K562 (cell line): ENCODE data around the gene SPATA2. TPM values are rescaled to one million over a fixed set of nuclear protein-coding genes. Genes with fewer than 3 reads are reported as not detected.
A peak's percentile ranks its signal among the peaks of the same experiment; 100 is the strongest.

Experiments used
- BACH1 ChIP-seq: fragments of 200-800 bp; sonication (Bioruptor generic); IDR thresholded peaks from 2 replicates; pipeline ENCODE4 v1.6.1; 2016; ENCODE audit warnings: missing genetic modification characterization, missing compliant biosample characterization
- CLOCK ChIP-seq: fragments of 250-450 bp; sonication (Bioruptor Pico); IDR thresholded peaks from 2 replicates; pipeline ENCODE4 v1.4.0; 2020; ENCODE audit warnings: mild to moderate bottlenecking, moderate library complexity, borderline replicate concordance
- POLR2A ChIP-seq: fragments of 450-650 bp; conservative IDR thresholded peaks from 2 replicates; pipeline ENCODE4 v1.6.1; 2016
- SPI1 ChIP-seq: IDR thresholded peaks from 2 replicates; pipeline ENCODE4 v1.6.1; 2011; ENCODE audit warnings: low read depth, low read length, control low read depth, borderline replicate concordance
- TAF15 ChIP-seq: fragments of 200-400 bp; formaldehyde crosslinking; IDR thresholded peaks from 2 replicates; pipeline ENCODE4 v1.6.1; 2017; ENCODE audit warnings: mild to moderate bottlenecking, low read depth, low read length, moderate library complexity
- ZNF589 ChIP-seq: fragments of 200-800 bp; sonication (Bioruptor generic); IDR thresholded peaks from 2 replicates; pipeline ENCODE4 v1.6.1; 2016; ENCODE audit warnings: low read depth, missing genetic modification characterization, missing compliant biosample characterization
- ZNF699 ChIP-seq: fragments of 250-450 bp; sonication (Bioruptor Pico); IDR thresholded peaks from 2 replicates; pipeline ENCODE4 v1.8.0; 2021; ENCODE audit warnings: mild to moderate bottlenecking, moderate library complexity; ENCODE audit not compliant: insufficient replicate concordance
- ZNF75A ChIP-seq: fragments of 450-650 bp; formaldehyde crosslinking; IDR thresholded peaks from 2 replicates; pipeline ENCODE4 v1.4.0; 2020; ENCODE audit warnings: mild to moderate bottlenecking
- polyA plus RNA-seq, 8 experiments: library from polyadenylated mRNA; depleted of rRNA in 4 of 8; stranded (reverse) in 5 of 8; unstranded in 3 of 8; fragments of >200 nt; fragmentation: Nextera tagmentation in 2 of 8; fragmentation: Illumina TruSeq in 1 of 8; extraction: Ambion mirVana in 2 of 8; extraction: Trizol in 1 of 8; gene quantifications; 2 replicates each; pipeline versions ENCODE4 v1.2.1 to v1.2.3, GENCODE V29; 2011 to 2014; ENCODE audit warnings: inconsistent platforms in 1 of 8, missing spikeins in 1 of 8
- total RNA-seq, 7 experiments: library from RNA; depleted of rRNA in 6 of 7; stranded (reverse); fragments of >200 nt in 6 of 7; fragmentation: Illumina TruSeq in 2 of 7; extraction: Trizol in 2 of 7; gene quantifications; 2 replicates each; pipeline versions ENCODE4 v1.2.1 to v1.2.3, GENCODE V29; 2011 to 2021; ENCODE audit warnings: low replicate concordance in 1 of 7
- TF ChIP-seq, protein P1 (sequence below): sonication (generic); formaldehyde crosslinking; IDR thresholded peaks from 2 replicates; pipeline ENCODE4 v1.8.0; 2022; ENCODE audit warnings: mild to moderate bottlenecking, missing genetic modification reagents
- TF ChIP-seq, protein P2 (sequence below): sonication (generic); formaldehyde crosslinking; IDR thresholded peaks from 2 replicates; pipeline ENCODE4 v1.8.0; 2023; ENCODE audit warnings: missing genetic modification reagents, mild to moderate bottlenecking, borderline replicate concordance
- TF ChIP-seq, protein P3 (sequence below): sonication (generic); formaldehyde crosslinking; IDR thresholded peaks from 2 replicates; pipeline ENCODE4 v1.8.0; 2022; ENCODE audit warnings: missing genetic modification reagents, mild to moderate bottlenecking, borderline replicate concordance
- TF ChIP-seq, protein P4 (sequence below): fragments of 250-450 bp; sonication (Bioruptor Pico); IDR thresholded peaks from 2 replicates; pipeline ENCODE4 v1.8.0; 2022; ENCODE audit warnings: moderate library complexity, mild to moderate bottlenecking, inconsistent platforms

SPATA2 gene
- total and polyA plus RNA-seq, 9 of the 15 experiments (the other 6 are each of a cell fraction or from before 2014, with no cell fraction given): 0.46 to 8.2 (median 2.7) TPM

DNA sequence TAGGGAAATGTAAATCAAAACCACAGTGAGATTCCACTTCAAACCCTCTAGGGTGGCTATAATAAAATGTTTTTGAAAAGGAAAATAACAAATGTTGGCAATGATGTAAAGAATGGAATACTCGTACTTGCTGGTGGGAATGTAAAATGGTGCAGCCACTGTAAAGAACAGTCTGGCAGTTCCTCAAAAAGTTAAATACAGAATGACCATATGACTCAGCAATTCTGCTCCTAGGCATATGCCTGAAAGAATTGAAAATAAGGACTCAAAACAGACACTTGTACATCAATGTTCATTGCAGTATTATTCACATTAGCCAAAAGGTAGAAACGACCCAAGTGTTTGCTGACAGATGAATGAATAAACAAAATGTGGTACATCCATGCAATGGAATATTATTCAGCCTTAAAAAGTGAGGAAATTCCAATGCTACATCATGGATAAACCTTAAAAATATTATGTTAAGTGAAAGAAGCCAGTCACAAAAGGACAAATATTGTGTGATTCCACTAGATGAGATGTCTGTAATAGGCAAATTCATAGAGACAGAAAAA lies 10.6 kb upstream of the SPATA2 start (continued):
- TF ChIP-seq, protein P1, sequence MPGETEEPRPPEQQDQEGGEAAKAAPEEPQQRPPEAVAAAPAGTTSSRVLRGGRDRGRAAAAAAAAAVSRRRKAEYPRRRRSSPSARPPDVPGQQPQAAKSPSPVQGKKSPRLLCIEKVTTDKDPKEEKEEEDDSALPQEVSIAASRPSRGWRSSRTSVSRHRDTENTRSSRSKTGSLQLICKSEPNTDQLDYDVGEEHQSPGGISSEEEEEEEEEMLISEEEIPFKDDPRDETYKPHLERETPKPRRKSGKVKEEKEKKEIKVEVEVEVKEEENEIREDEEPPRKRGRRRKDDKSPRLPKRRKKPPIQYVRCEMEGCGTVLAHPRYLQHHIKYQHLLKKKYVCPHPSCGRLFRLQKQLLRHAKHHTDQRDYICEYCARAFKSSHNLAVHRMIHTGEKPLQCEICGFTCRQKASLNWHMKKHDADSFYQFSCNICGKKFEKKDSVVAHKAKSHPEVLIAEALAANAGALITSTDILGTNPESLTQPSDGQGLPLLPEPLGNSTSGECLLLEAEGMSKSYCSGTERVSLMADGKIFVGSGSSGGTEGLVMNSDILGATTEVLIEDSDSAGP (CRISPR knock-in tag): no peak
- TF ChIP-seq BACH1 (peak; percentile 93), ZNF75A (CRISPR knock-in tag) (no peak), CLOCK (CRISPR knock-in tag) (no peak), SPI1 (peak; percentile 88), TAF15 (no peak), POLR2A (no peak), ZNF589 (CRISPR knock-in tag) (no peak), ZNF699 (no peak)
- TF ChIP-seq, protein P2, sequence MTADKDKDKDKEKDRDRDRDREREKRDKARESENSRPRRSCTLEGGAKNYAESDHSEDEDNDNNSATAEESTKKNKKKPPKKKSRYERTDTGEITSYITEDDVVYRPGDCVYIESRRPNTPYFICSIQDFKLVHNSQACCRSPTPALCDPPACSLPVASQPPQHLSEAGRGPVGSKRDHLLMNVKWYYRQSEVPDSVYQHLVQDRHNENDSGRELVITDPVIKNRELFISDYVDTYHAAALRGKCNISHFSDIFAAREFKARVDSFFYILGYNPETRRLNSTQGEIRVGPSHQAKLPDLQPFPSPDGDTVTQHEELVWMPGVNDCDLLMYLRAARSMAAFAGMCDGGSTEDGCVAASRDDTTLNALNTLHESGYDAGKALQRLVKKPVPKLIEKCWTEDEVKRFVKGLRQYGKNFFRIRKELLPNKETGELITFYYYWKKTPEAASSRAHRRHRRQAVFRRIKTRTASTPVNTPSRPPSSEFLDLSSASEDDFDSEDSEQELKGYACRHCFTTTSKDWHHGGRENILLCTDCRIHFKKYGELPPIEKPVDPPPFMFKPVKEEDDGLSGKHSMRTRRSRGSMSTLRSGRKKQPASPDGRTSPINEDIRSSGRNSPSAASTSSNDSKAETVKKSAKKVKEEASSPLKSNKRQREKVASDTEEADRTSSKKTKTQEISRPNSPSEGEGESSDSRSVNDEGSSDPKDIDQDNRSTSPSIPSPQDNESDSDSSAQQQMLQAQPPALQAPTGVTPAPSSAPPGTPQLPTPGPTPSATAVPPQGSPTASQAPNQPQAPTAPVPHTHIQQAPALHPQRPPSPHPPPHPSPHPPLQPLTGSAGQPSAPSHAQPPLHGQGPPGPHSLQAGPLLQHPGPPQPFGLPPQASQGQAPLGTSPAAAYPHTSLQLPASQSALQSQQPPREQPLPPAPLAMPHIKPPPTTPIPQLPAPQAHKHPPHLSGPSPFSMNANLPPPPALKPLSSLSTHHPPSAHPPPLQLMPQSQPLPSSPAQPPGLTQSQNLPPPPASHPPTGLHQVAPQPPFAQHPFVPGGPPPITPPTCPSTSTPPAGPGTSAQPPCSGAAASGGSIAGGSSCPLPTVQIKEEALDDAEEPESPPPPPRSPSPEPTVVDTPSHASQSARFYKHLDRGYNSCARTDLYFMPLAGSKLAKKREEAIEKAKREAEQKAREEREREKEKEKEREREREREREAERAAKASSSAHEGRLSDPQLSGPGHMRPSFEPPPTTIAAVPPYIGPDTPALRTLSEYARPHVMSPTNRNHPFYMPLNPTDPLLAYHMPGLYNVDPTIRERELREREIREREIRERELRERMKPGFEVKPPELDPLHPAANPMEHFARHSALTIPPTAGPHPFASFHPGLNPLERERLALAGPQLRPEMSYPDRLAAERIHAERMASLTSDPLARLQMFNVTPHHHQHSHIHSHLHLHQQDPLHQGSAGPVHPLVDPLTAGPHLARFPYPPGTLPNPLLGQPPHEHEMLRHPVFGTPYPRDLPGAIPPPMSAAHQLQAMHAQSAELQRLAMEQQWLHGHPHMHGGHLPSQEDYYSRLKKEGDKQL (CRISPR knock-in tag): no peak
- TF ChIP-seq, protein P3, sequence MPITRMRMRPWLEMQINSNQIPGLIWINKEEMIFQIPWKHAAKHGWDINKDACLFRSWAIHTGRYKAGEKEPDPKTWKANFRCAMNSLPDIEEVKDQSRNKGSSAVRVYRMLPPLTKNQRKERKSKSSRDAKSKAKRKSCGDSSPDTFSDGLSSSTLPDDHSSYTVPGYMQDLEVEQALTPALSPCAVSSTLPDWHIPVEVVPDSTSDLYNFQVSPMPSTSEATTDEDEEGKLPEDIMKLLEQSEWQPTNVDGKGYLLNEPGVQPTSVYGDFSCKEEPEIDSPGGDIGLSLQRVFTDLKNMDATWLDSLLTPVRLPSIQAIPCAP (CRISPR knock-in tag): no peak
- TF ChIP-seq, protein P4, sequence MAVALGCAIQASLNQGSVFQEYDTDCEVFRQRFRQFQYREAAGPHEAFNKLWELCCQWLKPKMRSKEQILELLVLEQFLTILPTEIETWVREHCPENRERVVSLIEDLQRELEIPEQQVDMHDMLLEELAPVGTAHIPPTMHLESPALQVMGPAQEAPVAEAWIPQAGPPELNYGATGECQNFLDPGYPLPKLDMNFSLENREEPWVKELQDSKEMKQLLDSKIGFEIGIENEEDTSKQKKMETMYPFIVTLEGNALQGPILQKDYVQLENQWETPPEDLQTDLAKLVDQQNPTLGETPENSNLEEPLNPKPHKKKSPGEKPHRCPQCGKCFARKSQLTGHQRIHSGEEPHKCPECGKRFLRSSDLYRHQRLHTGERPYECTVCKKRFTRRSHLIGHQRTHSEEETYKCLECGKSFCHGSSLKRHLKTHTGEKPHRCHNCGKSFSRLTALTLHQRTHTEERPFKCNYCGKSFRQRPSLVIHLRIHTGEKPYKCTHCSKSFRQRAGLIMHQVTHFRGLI (CRISPR knock-in tag): no peak
